Stimulated activated CD4-positive, alpha-beta T cell treated with anti-CD3 and anti-CD28 coated beads, Interleukin-15, amount 100 ng/mL, for 24 hours (primary cell): ENCODE measurements around the gene SLC7A6.
A peak's percentile ranks its signal among the peaks of the same experiment; 100 is the strongest.

Source experiments
- DNase-seq: peaks from one replicate; pipeline ENCODE4 v3.0.0-alpha.2; 2020

SLC7A6 gene

DNA sequence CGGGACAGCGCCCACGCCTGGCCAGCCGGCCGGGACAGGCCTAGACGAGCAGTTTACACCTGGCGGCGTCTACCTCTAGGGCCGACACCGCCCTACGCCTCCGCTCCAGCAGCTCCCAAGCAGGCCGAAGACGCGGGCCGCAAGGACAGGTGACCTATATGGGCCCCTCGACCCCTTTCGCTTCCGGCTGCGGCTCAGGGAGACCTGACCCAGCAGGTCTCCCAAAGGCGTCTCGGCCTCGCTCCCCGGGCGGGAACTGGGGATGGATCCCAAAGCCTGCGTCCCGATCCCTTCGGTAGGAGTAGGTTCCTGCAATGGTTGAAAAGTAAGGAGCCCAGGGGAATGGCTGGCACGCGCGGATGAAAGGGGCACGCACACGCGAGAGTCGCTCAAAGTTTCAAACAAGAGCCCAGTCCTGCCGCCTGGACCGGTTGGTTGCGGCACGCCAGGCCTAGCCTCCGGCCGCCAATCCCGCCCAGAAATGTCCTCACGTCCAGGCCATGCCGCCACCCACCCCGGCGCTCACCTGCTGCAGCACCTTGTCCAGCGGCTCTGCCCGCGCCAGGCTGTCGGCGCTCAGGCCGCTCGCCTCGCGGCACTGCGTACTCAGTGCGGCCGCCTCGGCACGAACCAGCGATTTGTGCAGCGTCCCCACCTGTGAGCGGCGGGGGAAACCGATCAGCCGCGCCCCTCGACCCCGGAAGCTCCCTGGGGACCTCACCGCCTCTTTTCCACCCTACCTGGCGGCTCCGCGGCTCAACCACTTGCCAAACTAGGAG, 29.0 kb upstream of the SLC7A6 start:
- no peak for DNase-seq

GRCh38 chr16:68235887-68236136, 28.5 kb upstream of the SLC7A6 start, which contains the start of gene ESRP2:
Gene ESRP2 (minus strand): TSS chr16:68236127. CDS start chr16:68236045, 82 bp downstream.
- DNase-seq = no peak

DNA sequence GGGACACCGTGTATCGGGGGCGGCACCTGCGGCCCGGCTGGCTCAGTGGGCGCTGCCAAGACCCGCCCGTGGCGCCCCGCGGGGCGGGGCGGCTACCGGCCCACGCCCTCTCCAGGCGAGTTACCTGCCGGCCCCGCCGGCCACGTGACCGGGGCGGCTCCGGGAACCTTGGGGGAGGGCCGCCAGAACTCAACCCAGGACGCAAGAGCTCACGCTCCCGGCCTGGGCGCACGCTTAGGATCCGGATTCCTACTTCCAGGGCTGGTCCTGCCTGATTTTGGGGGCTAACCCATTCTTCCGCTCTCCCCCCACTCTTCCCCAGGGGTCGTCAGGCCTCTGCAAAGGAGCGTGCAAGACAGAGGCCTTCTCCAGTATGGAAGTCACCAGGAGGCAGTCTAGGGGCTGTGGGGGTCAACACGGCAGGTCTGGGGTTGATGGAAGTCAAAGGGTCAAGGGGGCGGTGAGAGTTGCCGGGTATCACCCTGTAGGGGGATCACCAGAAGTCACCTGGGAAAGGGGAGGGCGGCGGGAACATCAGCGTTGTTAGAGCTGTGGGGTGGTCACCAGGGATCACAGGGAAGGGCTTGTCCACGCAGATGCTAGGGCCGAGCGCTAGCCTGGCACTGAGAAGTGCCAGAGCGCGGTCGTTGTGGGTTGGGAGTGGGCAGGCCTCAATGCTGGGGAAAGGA, 28.0 kb upstream of the SLC7A6 start:
- DNase-seq = peak; percentile 63

- peak; percentile 23 for DNase-seq
These were observed 27.5 kb upstream of the SLC7A6 start for GRCh38 chr16:68236826-68237242.

GRCh38 chr16:68237243-68238028, 26.9 kb upstream of the SLC7A6 start:
- peak; percentile 96 for DNase-seq

DNA sequence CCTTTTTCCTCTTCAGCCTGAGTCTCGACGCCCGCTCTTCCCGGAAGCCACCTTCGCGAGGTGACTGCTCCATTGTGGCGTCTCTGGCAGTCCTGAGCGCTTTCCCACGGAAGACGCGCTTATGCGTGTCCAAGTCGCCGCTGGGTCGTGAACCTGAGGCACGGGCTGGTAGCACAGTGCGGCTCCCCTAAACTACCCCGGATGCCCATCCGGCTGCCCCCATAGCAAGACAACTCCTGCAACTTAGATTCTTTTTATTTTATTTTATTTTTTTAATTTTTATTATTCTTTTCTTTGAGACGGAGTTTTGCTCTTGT, 26.3 kb upstream of the SLC7A6 start:
- DNase-seq = no peak

GRCh38 chr16:68242085-68242484, 22.2 kb upstream of the SLC7A6 start:
- no peak for DNase-seq

DNA sequence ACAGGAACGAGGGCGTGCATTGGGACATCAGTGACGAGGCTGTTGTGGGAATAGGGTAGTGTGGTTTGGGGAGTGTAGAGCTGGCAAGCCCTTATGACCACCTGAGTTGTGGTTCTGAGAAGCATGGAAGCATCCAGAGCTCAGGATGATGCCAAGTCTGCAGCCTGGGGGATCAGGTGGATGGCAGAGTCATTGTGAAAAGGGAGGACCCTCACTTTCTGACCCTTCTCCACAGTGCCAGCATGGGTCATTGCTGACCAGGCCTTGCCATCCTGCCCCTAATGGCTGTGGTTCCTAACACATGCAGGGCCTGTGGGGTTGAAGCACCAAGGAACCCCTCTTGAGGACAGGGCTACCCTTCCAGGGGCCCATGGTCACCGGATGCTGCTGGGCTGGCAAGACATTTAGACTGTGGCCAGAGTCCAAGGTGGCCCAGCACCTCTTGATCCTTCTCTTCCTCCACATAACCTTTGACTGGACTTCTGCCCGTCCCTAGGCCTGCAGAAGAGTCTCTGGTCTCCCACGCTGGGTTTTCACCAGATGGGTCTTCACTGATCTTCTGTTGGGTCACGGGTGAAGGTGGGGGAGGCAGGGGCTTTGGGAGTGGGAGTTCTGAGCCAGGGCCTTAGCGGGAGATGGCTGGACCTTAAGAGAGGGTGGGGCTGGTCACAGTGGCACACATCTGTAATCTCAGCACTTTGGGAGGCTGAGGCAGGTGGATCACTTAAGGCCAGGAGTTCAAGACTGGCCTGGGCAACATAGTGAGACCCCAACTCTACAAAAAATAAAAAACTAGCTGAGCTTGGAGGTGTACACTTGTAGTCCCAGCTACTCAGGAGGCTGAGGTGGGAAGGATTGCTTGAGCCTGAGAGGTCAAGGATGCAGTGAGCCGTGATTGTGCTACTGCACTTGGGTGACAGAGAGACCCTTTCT, 21.1 kb upstream of the SLC7A6 start:
- no peak for DNase-seq

DNA sequence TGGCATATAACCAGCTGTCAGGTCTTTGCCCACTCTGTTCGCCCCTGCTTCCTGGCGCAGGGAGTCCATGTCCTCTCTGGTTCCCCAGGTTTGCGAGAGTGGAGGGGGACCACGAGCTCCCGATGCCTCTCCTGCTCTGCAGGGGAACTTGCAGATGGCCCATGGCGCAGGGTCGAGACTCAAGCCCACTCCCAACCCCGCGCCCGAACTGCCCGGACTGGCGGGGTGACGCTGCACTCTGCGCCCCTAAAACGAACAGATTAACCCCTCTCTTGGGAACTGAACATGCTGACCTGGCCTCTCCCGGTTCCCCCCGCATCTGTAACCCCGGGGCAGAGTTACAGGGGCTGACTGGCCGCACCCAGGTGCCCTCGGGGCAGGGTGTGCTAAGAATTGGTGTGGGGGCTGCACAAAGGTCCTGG, 19.8 kb upstream of the SLC7A6 start:
- DNase-seq = no peak

DNA sequence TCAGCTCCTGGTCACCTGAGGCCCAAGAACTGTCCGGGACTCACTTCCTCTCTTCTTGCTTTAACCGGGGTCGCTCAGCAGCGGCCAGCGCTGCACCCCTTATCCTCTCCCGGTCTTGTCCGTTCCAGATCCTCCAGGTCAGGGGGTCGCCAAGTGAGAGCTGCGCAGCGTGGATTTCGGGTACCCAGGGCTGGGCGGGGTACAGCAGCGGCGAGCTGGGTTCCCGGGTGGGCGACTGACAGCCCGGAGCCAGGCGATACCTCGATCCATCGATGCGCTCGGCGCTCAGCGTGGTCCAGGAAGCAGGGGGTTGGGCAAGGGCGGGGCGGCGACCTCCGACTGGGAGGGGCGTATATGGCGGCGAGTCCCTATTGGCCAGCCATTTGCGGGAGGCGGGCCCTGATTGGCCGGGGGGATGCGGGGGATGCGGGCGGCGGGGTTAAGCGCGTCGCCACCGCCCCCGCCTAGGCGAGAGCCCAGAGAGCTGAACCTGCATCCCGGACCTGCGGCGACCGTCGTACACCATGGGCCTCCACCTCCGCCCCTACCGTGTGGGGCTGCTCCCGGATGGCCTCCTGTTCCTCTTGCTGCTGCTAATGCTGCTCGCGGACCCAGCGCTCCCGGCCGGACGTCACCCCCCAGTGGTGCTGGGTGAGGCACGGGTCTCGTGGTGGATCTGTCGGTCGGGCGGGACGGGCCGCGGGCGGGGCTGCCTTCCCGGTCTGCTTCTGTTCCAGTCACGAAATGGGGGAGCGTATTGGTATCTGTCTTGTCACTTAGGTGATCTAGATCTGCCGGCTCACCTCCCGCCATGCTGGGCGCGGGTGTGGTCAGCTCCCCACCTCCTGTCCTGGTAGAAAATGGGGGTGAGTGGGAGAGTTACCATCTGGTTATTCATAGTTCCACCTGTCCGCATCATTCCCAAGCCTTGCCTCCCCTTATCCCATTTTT, 19.1 kb upstream of the SLC7A6 start, which contains the start of gene PLA2G15:
PLA2G15 (plus strand) TSS at position 471 of the 951 bp plus-strand sequence; CDS start at position 525, 54 bp downstream.
- peak; percentile 97 for DNase-seq

- no peak for DNase-seq
These were observed 18.2 kb upstream of the SLC7A6 start for GRCh38 chr16:68246121-68246520.

GRCh38 chr16:68246666-68247065, 17.7 kb upstream of the SLC7A6 start:
- no peak for DNase-seq

- DNase-seq = no peak
These were observed 16.9 kb upstream of the SLC7A6 start for GRCh38 chr16:68247400-68247799.

DNA sequence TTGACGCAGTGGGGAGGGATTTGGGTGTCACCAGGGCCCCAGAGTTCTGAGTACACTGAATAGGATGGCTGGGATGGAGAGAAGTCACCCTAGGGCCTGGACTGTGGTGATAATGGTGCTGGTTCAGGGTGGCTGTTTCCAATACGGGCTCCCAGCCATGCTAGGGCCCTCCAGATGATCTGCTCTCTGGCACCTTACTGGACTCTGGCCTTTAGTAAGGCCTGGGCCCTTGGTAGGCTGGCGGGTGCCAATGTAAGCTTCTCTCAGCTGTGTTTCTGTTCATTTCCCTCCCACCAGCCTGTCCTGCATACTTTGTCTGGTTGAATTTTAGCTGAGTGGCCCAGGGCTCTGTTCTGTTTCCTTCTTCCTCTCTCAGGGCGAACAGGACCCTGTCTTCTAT, 16.4 kb upstream of the SLC7A6 start:
- DNase-seq = no peak

DNA sequence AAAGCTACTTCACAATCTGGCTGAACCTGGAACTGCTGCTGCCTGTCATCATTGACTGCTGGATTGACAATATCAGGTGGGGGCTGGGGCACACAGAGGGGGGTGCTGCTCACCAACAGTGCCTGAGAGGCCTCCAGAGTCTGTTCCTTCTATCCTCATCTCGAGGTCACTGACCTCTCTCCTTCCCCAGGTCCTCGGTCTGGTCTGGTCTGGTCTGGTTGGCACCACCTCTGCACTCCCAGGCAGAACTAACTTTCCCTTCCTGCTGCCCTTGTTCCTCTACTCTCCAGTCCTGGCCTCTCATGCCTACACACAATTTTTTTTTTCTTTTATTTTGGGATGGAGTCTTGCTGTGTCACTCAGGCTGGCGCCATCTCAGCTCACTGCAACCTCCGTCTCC, 15.0 kb upstream of the SLC7A6 start:
- DNase-seq = no peak

DNA sequence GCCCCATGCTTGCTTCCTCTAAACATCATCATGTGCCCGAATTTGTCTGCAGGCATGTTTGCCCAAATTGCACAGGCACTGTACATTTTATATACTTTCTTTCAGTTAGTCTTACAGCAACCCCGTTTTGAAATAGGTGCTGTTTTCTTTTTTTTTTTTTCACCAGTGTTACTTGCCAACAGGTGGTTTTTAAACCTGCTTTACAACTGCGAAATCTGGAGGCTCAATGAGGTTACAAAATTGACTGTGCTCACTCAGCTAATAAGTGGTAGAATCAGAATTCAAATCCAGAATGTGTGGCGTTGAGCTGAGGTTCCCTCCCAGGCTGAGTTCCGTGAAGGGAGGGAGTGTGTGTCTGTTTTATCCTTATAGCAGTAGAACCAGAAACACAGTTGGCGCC, 13.4 kb upstream of the SLC7A6 start:
- DNase-seq = no peak

DNA sequence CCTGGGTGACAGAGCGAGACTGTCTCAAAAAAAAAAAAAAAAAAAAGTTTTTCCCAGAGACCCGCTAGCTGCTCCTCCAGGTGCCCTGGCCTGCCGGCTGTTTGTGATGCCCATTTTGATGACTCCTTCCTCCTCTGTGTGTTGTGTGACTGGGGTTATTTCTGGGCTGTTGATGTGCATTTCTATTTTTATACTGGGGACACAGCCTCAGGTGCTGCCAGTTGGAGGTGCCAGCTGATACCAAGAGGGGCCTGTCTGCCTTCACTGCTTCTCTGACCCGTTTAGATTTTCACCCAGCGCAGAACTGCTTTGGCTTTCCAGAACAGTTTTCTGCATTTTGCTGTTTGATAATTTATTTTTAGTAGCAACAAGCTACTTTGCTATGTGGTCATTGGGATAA, 12.5 kb upstream of the SLC7A6 start:
- DNase-seq = no peak

DNA sequence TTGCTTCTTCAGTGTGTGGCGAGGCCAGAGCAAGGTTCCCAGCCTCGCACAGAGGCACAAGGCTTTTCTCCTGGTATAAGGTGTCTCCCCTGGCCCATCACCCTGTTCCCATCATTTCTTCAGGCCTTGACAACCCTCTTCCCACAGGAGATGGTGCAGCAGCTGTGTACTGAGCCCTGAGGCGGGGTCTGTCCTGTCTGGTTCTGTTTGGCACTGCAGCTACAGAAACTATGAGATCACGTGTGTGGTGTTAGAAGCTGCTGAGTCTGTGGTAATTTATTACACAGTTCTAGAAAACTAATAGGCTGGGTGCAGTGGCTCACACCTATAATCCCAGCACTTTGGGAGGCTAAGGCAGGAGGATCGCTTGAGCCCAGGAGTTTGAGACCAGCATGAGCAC, 11.9 kb upstream of the SLC7A6 start:
- DNase-seq = no peak

GRCh38 chr16:68253721-68254120, 10.6 kb upstream of the SLC7A6 start:
- no peak for DNase-seq

- no peak for DNase-seq
These were observed 8.6 kb upstream of the SLC7A6 start for GRCh38 chr16:68255712-68256111.

- no peak for DNase-seq
These were observed 6.9 kb upstream of the SLC7A6 start for GRCh38 chr16:68257251-68257905.
